KMS-11 (cell line): ENCODE measurements around the gene SAPCD2.

Source experiments
- H2AFZ ChIP-seq: fragments of 200-600 bp; sonication (generic); 2 replicates; pipeline ENCODE4 v1.6.1; 2016; ENCODE audit warnings: antibody characterized with exemption, mixed run types, low read depth
- H3K27ac ChIP-seq: fragments of 200-600 bp; sonication (generic); 2 replicates; pipeline ENCODE4 v1.6.1; 2016; ENCODE audit warnings: mild to moderate bottlenecking, mixed run types
- H3K27me3 ChIP-seq: fragments of 200-600 bp; sonication (generic); 2 replicates; pipeline ENCODE4 v1.6.1; 2017; ENCODE audit warnings: mild to moderate bottlenecking, low read depth, mixed run types, moderate library complexity; ENCODE audit not compliant: insufficient read depth
- H3K36me3 ChIP-seq: fragments of 200-600 bp; sonication (generic); 2 replicates; pipeline ENCODE4 v1.6.1; 2017; ENCODE audit warnings: mild to moderate bottlenecking, mixed run types; ENCODE audit not compliant: insufficient read depth
- H3K4me1 ChIP-seq: fragments of 200-600 bp; sonication (generic); 2 replicates; pipeline ENCODE4 v1.6.1; 2016; ENCODE audit warnings: mild to moderate bottlenecking, low read depth, mixed run types; ENCODE audit not compliant: poor library complexity, severe bottlenecking
- H3K4me2 ChIP-seq: fragments of 200-600 bp; sonication (generic); 2 replicates; pipeline ENCODE4 v1.7.0; 2016; ENCODE audit warnings: mild to moderate bottlenecking, mixed run types
- H3K4me3 ChIP-seq: fragments of 200-600 bp; sonication (generic); IDR thresholded peaks from 2 replicates; pipeline ENCODE4 v1.6.1; 2017; ENCODE audit warnings: low read depth, low read length, mixed read lengths; ENCODE audit not compliant: insufficient read depth
- H3K79me2 ChIP-seq: fragments of 200-600 bp; sonication (generic); 2 replicates; pipeline ENCODE4 v1.6.1; 2016; ENCODE audit warnings: low read depth, mixed run types; ENCODE audit not compliant: insufficient read depth
- H3K9ac ChIP-seq: fragments of 200-600 bp; sonication (generic); 2 replicates; pipeline ENCODE4 v1.6.1; 2016; ENCODE audit warnings: mild to moderate bottlenecking, mixed run types
- H4K20me1 ChIP-seq: fragments of 200-600 bp; sonication (generic); 2 replicates; pipeline ENCODE4 v1.6.1; 2016; ENCODE audit warnings: mild to moderate bottlenecking, mixed run types; ENCODE audit not compliant: insufficient read depth
- TF ChIP-seq, protein P1 (sequence below): fragments of 200-600 bp; sonication (generic); conservative IDR thresholded peaks from 2 replicates; pipeline ENCODE4 v1.6.1; 2017; ENCODE audit warnings: low read depth, mild to moderate bottlenecking, antibody characterized with exemption, low read length, moderate library complexity, mixed read lengths

Gene SAPCD2

DNA sequence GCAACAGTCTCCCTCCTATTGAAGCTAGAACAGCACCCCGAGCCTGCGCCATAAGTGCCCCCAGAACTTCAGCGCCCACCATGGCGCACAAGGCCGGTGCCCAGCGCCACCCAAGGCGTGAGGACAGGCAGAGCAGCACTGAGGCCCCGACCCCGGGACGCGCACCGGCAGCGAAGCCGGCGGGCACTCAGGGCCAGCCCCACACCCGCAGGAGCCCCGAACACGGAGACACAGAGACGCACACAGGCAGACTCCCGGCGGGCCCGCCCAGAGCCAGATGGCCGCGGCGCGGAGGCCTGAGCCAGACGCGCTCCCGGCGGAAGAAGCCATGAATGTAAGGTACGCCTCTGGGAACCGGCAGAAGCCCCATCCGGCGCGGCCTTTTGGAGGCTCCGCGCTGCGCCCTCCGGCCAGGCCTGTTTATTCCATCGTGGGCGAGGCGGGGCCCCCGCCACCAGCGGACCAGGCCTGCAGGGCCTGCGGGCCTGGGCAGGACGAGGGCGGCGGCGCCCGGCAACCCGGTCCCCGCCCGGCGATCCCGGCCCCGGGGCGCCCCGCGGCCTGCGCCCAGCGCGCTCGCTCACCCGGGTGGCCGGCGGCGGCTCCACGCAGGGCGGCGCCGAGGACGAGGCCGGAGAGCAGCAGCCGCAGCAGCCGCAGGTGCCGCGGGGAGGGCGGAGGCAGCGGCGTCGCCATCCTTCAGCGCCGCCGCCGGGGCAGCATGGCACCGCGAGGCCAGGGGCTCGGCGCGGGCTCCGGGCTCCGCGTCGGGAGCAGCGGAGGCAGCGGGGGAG, 24.9 kb downstream of the SAPCD2 start:
- Histone ChIP-seq H3K36me3 (no peaks in the 10 kb centered on the region), H3K27me3 (peaks cover 87% of the 10 kb centered on the region), H3K9ac (no peak overlapping the region), H3K79me2 (no peaks in the 10 kb centered on the region), H3K4me2 (no peak overlapping the region; the same call in 1 of the 2 replicates), H3K4me3 (no peak overlapping the region), H2AFZ (no peak overlapping the region), H3K4me1 (no peaks in the 10 kb centered on the region), H4K20me1 (no peaks in the 10 kb centered on the region), H3K27ac (no peak overlapping the region)
- TF ChIP-seq, protein P1, sequence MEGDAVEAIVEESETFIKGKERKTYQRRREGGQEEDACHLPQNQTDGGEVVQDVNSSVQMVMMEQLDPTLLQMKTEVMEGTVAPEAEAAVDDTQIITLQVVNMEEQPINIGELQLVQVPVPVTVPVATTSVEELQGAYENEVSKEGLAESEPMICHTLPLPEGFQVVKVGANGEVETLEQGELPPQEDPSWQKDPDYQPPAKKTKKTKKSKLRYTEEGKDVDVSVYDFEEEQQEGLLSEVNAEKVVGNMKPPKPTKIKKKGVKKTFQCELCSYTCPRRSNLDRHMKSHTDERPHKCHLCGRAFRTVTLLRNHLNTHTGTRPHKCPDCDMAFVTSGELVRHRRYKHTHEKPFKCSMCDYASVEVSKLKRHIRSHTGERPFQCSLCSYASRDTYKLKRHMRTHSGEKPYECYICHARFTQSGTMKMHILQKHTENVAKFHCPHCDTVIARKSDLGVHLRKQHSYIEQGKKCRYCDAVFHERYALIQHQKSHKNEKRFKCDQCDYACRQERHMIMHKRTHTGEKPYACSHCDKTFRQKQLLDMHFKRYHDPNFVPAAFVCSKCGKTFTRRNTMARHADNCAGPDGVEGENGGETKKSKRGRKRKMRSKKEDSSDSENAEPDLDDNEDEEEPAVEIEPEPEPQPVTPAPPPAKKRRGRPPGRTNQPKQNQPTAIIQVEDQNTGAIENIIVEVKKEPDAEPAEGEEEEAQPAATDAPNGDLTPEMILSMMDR: no peak

DNA sequence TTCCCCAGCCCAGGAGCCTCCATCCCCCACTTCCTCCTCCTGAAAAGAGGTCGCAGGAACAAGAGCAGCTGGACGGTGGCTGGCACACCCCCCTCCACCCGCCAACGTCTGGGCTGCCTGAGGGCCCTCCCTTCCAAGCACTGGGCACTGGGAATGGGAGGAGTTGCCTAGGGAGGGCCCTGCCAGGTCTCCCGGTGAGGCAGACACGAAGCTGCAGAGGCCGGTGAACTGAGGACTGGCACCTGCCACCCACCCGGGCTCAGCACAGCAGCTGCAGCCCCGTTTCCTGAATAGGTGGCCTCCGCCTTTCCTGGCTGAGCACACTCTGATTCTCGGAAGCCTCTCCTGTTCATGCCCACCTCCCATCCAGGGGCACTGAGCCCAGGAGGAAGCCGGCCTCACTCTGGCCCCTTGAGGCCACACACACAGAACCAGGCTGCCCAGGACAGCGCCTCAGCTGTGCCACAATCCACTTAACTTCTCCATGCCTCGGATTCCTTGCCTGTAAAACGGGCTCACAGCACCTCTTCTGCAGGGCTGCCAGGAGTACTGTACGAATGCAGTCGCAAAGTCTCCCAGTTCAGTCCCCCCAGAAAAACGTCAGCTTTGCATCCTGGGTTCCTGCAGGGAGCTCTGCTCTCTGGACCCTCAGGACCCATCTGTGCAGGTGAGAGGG, 25.7 kb downstream of the SAPCD2 start:
- no peak overlapping the region for H3K4me3 ChIP-seq
- no peaks in the 10 kb centered on the region for H4K20me1 ChIP-seq
- TF ChIP-seq, protein P1: no peak
- no peak overlapping the region for H2AFZ ChIP-seq
- no peak overlapping the region for H3K4me2 ChIP-seq
- no peak overlapping the region for H3K27ac ChIP-seq
- H3K36me3 ChIP-seq: no peaks in the 10 kb centered on the region
- peaks cover 85% of the 10 kb centered on the region for H3K27me3 ChIP-seq
- H3K9ac ChIP-seq: no peak overlapping the region
- no peaks in the 10 kb centered on the region for H3K79me2 ChIP-seq
- no peaks in the 10 kb centered on the region for H3K4me1 ChIP-seq

DNA sequence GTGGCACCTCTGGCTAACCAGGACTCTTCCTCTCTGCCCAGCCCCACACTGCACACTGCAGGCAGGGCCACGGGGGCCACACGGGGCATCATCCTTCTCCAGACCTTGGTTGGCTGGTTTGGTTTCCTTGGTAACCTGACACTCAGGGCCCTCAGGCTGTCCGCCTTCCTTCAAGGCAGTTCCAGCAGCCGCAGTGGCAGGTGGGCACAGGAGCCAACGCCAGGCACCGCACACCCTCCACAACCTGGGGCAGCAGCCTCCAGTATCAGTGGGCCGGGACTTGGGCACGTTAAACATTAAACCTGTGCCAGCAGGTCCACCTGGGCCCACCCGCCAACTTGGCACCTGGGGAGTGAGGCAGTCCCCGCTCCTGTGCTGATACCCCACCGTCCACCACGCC, 26.3 kb downstream of the SAPCD2 start:
- Histone ChIP-seq H3K4me2 (no peak overlapping the region), H3K79me2 (no peaks in the 10 kb centered on the region), H3K9ac (no peak overlapping the region), H3K4me3 (no peak overlapping the region), H3K36me3 (no peaks in the 10 kb centered on the region), H2AFZ (no peak overlapping the region), H3K27ac (no peak overlapping the region), H4K20me1 (no peaks in the 10 kb centered on the region), H3K27me3 (peaks cover 85% of the 10 kb centered on the region), H3K4me1 (no peaks in the 10 kb centered on the region)
- TF ChIP-seq, protein P1: no peak

DNA sequence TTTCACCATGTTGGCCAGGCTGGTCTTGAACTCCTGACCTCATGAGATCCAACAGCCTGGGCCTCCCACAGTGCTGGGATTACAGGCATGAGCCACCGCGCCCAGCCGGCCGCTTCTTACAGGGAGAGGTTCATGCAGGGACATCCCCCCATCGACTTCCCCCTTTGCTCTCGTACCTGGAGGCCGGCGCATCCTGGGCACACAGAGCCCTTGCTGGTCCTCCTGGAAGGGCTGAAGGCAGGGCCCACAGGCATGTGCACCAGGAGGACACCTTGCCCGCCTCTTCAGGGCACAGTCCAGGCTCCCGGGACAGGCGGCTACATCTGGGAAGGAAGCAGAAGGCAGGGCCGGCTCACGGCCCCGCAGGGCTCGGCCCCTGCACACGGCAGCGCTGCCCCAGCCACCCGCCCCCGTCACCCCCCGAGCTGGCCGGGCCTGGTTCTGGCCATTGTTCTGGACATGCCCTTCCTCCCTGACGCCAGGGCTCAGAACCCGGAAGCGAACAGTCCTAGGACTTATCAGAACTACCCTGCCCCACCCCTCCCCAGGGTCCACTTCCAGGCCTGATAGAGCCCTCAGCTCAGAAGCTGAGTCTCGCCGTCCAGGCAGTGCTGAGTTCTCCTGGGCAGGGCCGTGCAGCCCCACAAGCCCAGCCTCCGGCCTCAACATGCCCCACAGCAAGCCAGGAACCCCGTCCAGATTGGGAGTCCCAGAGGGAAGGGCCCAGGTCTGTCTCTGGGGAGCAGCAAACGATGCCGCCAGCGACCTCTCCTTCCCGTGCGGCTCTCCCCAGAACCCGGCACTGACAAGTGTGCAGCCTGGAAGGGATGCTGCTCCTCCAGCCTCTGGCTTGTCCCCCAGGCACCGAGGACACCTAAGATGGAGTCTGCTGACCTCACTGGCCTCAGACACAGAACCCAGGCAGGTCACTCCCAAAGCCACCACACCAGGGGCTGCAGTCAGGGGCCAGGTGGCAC, 27.3 kb downstream of the SAPCD2 start:
- Histone ChIP-seq H2AFZ (no peak overlapping the region), H3K4me1 (no peaks in the 10 kb centered on the region), H3K36me3 (no peaks in the 10 kb centered on the region), H3K27me3 (peaks cover 90% of the 10 kb centered on the region), H3K79me2 (no peaks in the 10 kb centered on the region), H3K9ac (no peak overlapping the region), H3K4me2 (no peak overlapping the region), H3K4me3 (no peak overlapping the region), H4K20me1 (no peaks in the 10 kb centered on the region), H3K27ac (no peak overlapping the region)
- TF ChIP-seq, protein P1: no peak
